GM12892 (cell line): Measurements from ENCODE around the gene TRAF3IP1.

ENCODE experiments used
- POLR2A ChIP-seq: IDR thresholded peaks from 2 replicates; pipeline ENCODE4 v1.6.1; 2011; ENCODE audit warnings: low read depth, low read length, control low read depth
- POLR2AphosphoS5 ChIP-seq: IDR thresholded peaks from 2 replicates; pipeline ENCODE4 v1.6.1; 2011; ENCODE audit warnings: low read depth, low read length, control low read depth

DNA sequence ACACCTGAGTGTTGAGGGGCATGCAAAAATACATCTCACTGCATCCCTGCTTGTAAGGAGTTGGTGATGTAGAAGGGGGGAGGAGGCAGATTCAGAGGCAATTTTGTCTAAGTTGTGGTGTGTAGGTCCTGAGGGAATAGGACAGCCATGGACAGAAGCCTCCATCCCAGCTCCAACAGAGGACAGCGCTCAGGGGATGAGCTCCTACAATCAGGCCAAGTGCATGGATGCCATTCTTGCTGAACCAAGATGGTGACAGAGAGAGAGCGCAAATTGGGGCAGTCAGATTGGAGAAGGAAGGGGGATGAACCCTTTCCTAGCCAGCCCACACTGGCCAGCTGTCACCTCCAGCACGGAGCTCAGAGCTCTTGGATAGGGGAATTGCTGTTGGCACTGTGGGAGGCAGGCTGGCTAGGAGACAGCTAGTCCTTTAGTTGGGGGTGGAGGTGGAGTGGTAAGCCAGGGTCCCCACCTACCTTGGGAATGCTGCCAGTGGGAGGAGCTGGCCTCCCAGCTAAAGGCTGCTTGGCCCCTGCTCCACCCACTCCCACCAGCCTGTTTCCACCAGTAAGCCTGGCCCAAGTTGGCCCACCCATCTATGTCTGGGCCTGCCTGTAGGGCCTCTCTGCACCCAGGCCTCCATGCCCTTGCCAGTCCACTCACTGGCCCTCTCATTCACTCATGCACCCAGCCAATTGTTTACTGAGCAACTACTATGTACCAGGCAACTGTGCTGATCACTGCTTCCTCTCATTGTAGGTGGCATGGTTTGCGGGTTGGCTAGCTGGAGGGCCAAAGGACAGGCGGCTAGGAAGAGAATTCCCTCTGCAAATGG is 29.4 kb upstream of the TRAF3IP1 start:
- TF ChIP-seq POLR2A (no peak), POLR2AphosphoS5 (no peak)
